ENCODE measurements around the gene CCIN. TPM values are rescaled to one million over a fixed set of nuclear protein-coding genes. Genes with fewer than 3 reads are reported as not detected.
A peak's percentile ranks its signal among the peaks of the same experiment; 100 is the strongest.

Gene CCIN
- total RNA-seq, 2 donors from 2014 or later: 0.32 TPM; not detected in 1

DNA sequence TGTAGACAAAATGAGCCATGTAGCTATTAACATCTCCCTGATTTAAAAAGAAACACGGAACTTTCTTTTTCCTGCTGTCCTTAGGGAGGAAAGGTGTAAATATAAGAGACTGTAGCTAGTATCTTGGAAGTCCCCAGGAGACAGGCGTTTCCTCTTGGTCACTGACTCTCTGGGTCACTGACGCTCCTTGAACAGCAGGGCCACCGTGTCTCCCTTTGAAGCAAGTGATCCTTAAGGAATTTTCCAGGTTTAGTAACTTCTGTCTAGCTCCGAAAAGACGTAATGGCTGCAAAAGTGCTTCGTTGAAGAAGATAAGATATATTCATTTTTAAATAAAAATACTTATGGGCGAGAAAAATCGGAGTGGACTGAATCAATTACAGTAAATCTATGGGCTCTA, 20.8 kb downstream of the CCIN start:
- TF ChIP-seq, protein P1, sequence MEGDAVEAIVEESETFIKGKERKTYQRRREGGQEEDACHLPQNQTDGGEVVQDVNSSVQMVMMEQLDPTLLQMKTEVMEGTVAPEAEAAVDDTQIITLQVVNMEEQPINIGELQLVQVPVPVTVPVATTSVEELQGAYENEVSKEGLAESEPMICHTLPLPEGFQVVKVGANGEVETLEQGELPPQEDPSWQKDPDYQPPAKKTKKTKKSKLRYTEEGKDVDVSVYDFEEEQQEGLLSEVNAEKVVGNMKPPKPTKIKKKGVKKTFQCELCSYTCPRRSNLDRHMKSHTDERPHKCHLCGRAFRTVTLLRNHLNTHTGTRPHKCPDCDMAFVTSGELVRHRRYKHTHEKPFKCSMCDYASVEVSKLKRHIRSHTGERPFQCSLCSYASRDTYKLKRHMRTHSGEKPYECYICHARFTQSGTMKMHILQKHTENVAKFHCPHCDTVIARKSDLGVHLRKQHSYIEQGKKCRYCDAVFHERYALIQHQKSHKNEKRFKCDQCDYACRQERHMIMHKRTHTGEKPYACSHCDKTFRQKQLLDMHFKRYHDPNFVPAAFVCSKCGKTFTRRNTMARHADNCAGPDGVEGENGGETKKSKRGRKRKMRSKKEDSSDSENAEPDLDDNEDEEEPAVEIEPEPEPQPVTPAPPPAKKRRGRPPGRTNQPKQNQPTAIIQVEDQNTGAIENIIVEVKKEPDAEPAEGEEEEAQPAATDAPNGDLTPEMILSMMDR (IDR thresholded peaks at IDR 0.05): no peak
- H3K4me3 ChIP-seq: peak overlapping the region; percentile 97
- no peaks in the 10 kb centered on the region for H3K36me3 ChIP-seq

DNA sequence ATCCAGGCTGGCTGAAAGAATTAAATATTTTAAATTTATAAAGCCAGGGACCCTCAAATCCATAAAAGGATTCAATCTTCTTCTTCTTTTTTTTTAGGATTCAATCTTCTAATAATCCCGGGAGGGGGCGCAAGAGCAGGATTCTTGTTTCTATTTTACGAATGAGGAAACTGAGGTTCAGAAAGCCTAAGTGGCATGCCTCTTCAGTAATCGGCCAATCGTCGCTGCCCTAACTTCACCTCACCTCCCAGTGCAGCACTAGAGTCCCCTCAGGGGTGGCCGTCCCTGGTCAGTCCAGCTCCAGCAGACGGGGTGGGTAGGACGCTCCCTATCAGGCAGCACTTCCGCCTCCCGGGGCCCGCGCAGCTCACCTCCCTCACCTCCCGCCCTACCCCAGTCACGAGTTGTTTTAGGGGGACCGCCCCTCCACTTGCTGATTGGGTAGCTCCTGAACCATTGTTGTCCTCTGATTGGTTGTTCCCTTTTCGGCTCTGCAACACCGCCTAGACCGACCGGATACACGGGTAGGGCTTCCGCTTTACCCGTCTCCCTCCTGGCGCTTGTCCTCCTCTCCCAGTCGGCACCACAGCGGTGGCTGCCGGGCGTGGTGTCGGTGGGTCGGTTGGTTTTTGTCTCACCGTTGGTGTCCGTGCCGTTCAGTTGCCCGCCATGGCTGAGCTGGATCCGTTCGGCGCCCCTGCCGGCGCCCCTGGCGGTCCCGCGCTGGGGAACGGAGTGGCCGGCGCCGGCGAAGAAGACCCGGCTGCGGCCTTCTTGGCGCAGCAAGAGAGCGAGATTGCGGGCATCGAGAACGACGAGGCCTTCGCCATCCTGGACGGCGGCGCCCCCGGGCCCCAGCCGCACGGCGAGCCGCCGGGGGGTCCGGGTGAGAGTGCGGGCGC, 21.5 kb downstream of the CCIN start, which contains the start of gene CLTA:
Gene CLTA (plus strand): TSS at position 534 of the 902 bp plus-strand sequence. CDS start 136 bp downstream, at position 670.
- H3K9me3 ChIP-seq: no peaks in the 10 kb centered on the region
- peak within 1 kb of the TSS; percentile 86 to 93 for H3K9ac ChIP-seq (ENCODE audit: low read depth in 2 of 2, low read length in 2 of 2)
- H3K4me3 ChIP-seq: peak within 1 kb of the TSS; percentile 97
- peak within 1 kb of the TSS; percentile 95 for H3K27ac ChIP-seq
- peaks cover 19% of the 10 kb centered on the region for H3K4me1 ChIP-seq
- TF ChIP-seq, protein P1 (IDR thresholded peaks at IDR 0.05): peak; percentile 45
- peak; percentile 98 for DNase-seq
- H3K36me3 ChIP-seq: no peaks in the 10 kb centered on the region
- intact Hi-C loops (cut with DNase I): no loop called here
- no peaks in the 10 kb centered on the region for H3K27me3 ChIP-seq

More for the DNA sequence above, 20.8 kb downstream of the CCIN start:
- H3K4me1 ChIP-seq: peaks cover 19% of the 10 kb centered on the region
- peak overlapping the region; percentile 95 for H3K27ac ChIP-seq
- intact Hi-C loops (cut with DNase I): no loop called here
- peak; percentile 26 for DNase-seq
- H3K27me3 ChIP-seq: no peaks in the 10 kb centered on the region
- H3K9me3 ChIP-seq: no peaks in the 10 kb centered on the region
- peak overlapping the region; percentile 31 to 93 for H3K9ac ChIP-seq (ENCODE audit: low read depth in 2 of 2, low read length in 2 of 2)

DNA sequence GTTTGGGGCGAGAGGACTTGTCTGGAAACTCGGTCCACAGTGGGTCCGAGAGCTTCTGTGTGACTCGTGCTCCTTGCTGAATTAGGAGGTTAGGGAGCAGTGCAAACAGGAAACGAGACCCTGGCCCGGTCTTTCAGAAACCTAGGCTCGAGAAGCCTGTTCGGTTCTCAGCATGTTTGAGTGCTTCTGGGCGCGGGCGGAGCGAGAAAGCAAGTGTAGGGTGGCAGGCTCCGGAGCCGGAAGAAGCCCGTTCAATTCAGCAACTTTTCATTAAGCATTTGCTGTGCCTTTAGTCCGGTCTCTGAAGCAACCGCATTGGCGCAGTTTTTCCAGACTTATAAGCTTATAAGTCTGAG, 22.1 kb downstream of the CCIN start:
- no peaks in the 10 kb centered on the region for H3K27me3 ChIP-seq
- peak; percentile 41 for DNase-seq
- TF ChIP-seq, protein P1 (IDR thresholded peaks at IDR 0.05): no peak
- H3K36me3 ChIP-seq: no peaks in the 10 kb centered on the region
- intact Hi-C loops (cut with DNase I): no loop called here
- H3K9me3 ChIP-seq: no peaks in the 10 kb centered on the region
- H3K4me3 ChIP-seq: peak overlapping the region; percentile 97
- peaks cover 19% of the 10 kb centered on the region for H3K4me1 ChIP-seq
- H3K27ac ChIP-seq: peak overlapping the region; percentile 95
- peak overlapping the region; percentile 86 to 93 for H3K9ac ChIP-seq (ENCODE audit: low read depth in 2 of 2, low read length in 2 of 2)

DNA sequence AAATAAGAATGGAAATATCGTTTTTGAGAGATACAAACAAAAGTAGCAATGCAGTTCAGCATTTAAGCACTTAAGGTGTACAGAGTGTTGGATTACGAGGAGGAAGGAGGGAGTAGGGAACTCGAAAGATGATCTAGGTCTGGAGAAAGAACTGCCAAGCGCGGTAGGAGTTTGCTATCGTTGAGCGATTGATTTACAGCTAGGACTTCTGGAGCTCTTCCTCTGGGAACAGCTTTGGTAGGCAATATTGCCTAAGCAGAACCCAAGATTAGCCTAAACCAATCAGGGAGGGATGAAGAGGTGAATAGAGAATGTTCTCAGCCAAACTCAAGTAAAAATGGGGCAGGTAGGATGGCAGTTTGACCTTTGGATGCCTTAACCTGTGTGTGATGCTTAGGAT, 22.5 kb downstream of the CCIN start:
- peak overlapping the region; percentile 97 for H3K4me3 ChIP-seq
- no peaks in the 10 kb centered on the region for H3K27me3 ChIP-seq
- H3K36me3 ChIP-seq: no peaks in the 10 kb centered on the region
- DNase-seq: no peak
- TF ChIP-seq, protein P1 (IDR thresholded peaks at IDR 0.05): no peak
- no peaks in the 10 kb centered on the region for H3K9me3 ChIP-seq
- H3K9ac ChIP-seq (ENCODE audit: low read depth in 2 of 2, low read length in 2 of 2): peak overlapping the region; percentile 86 to 93
- intact Hi-C loops (cut with DNase I): no loop called here
- peaks cover 19% of the 10 kb centered on the region for H3K4me1 ChIP-seq
- H3K27ac ChIP-seq: peak overlapping the region; percentile 95

DNA sequence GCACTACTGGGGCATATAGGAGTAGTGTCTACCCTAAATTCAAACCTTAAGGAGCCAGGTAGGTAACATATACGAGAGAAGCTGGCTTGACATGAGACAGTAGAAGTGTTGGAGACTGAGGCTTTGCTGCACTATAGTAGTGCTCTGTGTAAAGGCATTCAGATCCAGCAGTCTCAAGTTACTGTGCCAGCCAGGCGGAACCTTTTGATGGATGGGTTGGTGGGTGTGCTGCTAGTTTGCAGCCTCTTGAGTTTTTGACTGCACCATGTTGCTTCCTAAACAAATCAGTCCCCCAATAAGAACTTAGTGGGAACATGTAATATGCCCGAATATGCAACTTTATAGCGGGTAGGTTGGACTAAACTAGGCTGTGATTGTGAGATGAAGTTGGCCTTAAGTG, 23.0 kb downstream of the CCIN start:
- no peaks in the 10 kb centered on the region for H3K9me3 ChIP-seq
- H3K27me3 ChIP-seq: no peaks in the 10 kb centered on the region
- TF ChIP-seq, protein P1 (IDR thresholded peaks at IDR 0.05): no peak
- H3K4me3 ChIP-seq: peak overlapping the region; percentile 97
- no peak overlapping the region for H3K27ac ChIP-seq
- H3K4me1 ChIP-seq: peaks cover 19% of the 10 kb centered on the region
- DNase-seq: no peak
- intact Hi-C loops (cut with DNase I): no loop called here
- H3K9ac ChIP-seq (ENCODE audit: low read depth in 2 of 2, low read length in 2 of 2): peak overlapping the region; percentile 86 to 93
- no peaks in the 10 kb centered on the region for H3K36me3 ChIP-seq
